ENCODE data around the gene GNMT. TPM values are rescaled to one million over a fixed set of nuclear protein-coding genes. Genes with fewer than 3 reads are reported as not detected.
"Not testable (repeated sequence)": the region's sequence is repeated elsewhere in the genome, so short reads cannot be mapped to it uniquely, and the experiment has no call there.

Gene GNMT
- total and polyA plus RNA-seq, 5 donors = 0.43 to 5.8 (median 0.88) TPM

GRCh38 chr6:42998205-42998604 is 37.7 kb downstream of the GNMT start:
- ATAC-seq; H3K4me1 ChIP-seq (ENCODE audit: control insufficient read depth, insufficient read depth, low read length); H3K4me3 ChIP-seq (ENCODE audit: low read length); DNase-seq; H3K27ac ChIP-seq (ENCODE audit: low read length); H3K9me3 ChIP-seq (ENCODE audit: control insufficient read depth, low read length); intact Hi-C loops (cut with DNase I); H3K27me3 ChIP-seq (ENCODE audit: control insufficient read depth, insufficient read depth): not testable (repeated sequence)
- 94% methylated on average over 9 of the region's 9 CpGs for WGBS

GRCh38 chr6:43001843-43002242 is 41.3 kb downstream of the GNMT start:
- H3K4me3 ChIP-seq (ENCODE audit: low read length) = no peak overlapping the region
- intact Hi-C loops (cut with DNase I) = loop anchor here in 2 of 4 donors (10.0 kb wide), 1 partner anchor 143 kb away; no protein-coding TSS in a partner anchor
- H3K4me1 ChIP-seq (ENCODE audit: control insufficient read depth, insufficient read depth, low read length) = no peaks in the 10 kb centered on the region
- H3K27ac ChIP-seq (ENCODE audit: low read length) = no peak overlapping the region
- H3K9me3 ChIP-seq (ENCODE audit: control insufficient read depth, low read length) = no peaks in the 10 kb centered on the region
- 93% methylated on average over 8 of the region's 8 CpGs for WGBS
- ATAC-seq (no peak), DNase-seq (no peak)
- H3K27me3 ChIP-seq (ENCODE audit: control insufficient read depth, insufficient read depth) = no peaks in the 10 kb centered on the region

- WGBS = 88% methylated on average over 5 of the region's 5 CpGs
- intact Hi-C loops (cut with DNase I) = loop anchor here in 2 of 4 donors (10.0 kb wide), 1 partner anchor 139 kb away; no protein-coding TSS in a partner anchor
These were observed 45.3 kb downstream of the GNMT start for GRCh38 chr6:43005844-43006243.

GRCh38 chr6:43006251-43006650 is 45.7 kb downstream of the GNMT start:
- ATAC-seq = no peak
- no peaks in the 10 kb centered on the region for H3K4me1 ChIP-seq (ENCODE audit: control insufficient read depth, insufficient read depth, low read length)
- H3K9me3 ChIP-seq (ENCODE audit: control insufficient read depth, low read length) = no peaks in the 10 kb centered on the region
- no peaks in the 10 kb centered on the region for H3K27me3 ChIP-seq (ENCODE audit: control insufficient read depth, insufficient read depth)
- intact Hi-C loops (cut with DNase I) = loop anchor here in 2 of 4 donors (10.0 kb wide), 1 partner anchor 139 kb away; no protein-coding TSS in a partner anchor
- WGBS = 92% methylated on average over 11 of the region's 11 CpGs
- H3K27ac ChIP-seq (ENCODE audit: low read length) = no peak overlapping the region
- H3K4me3 ChIP-seq (ENCODE audit: low read length) = no peak overlapping the region
- DNase-seq = no peak

More at GRCh38 chr6:43005844-43006243, 45.3 kb downstream of the GNMT start:
- H3K4me3 ChIP-seq (ENCODE audit: low read length) = no peak overlapping the region
- H3K27ac ChIP-seq (ENCODE audit: low read length) = no peak overlapping the region
- no peak for DNase-seq
- H3K27me3 ChIP-seq (ENCODE audit: control insufficient read depth, insufficient read depth) = no peaks in the 10 kb centered on the region
- ATAC-seq = no peak
- no peaks in the 10 kb centered on the region for H3K4me1 ChIP-seq (ENCODE audit: control insufficient read depth, insufficient read depth, low read length)
- H3K9me3 ChIP-seq (ENCODE audit: control insufficient read depth, low read length) = no peaks in the 10 kb centered on the region

- Histone ChIP-seq H3K9me3 (ENCODE audit: control insufficient read depth, low read length) (no peaks in the 10 kb centered on the region), H3K4me3 (ENCODE audit: low read length) (no peak overlapping the region), H3K27me3 (ENCODE audit: control insufficient read depth, insufficient read depth) (no peaks in the 10 kb centered on the region), H3K27ac (ENCODE audit: low read length) (no peak overlapping the region), H3K4me1 (ENCODE audit: control insufficient read depth, insufficient read depth, low read length) (no peaks in the 10 kb centered on the region)
- intact Hi-C loops (cut with DNase I) = loop anchor here in 2 of 4 donors (10.0 kb wide), 1 partner anchor 138 kb away; no protein-coding TSS in a partner anchor
- ATAC-seq = no peak
- no peak for DNase-seq
- 91% methylated on average over 9 of the region's 9 CpGs for WGBS
These were observed 46.6 kb downstream of the GNMT start for GRCh38 chr6:43007126-43007525.

GRCh38 chr6:43009124-43009523 is 48.6 kb downstream of the GNMT start:
- DNase-seq (peak; percentile 41 to 76 (median 73)), ATAC-seq (no peak)
- no peak overlapping the region for H3K4me3 ChIP-seq (ENCODE audit: low read length)
- intact Hi-C loops (cut with DNase I) = loop anchor here in 3 of 4 donors (2.0 to 10.0 kb wide), 2 partner anchors 136 kb away; no protein-coding TSS in a partner anchor
- WGBS = 58% methylated on average over 6 of the region's 6 CpGs
- peak overlapping the region; percentile 43 for H3K27ac ChIP-seq (ENCODE audit: low read length)
- H3K4me1 ChIP-seq (ENCODE audit: control insufficient read depth, insufficient read depth, low read length) = peaks cover 3% of the 10 kb centered on the region
- no peaks in the 10 kb centered on the region for H3K27me3 ChIP-seq (ENCODE audit: control insufficient read depth, insufficient read depth)
- H3K9me3 ChIP-seq (ENCODE audit: control insufficient read depth, low read length) = no peaks in the 10 kb centered on the region

- ATAC-seq = no peak
- Histone ChIP-seq H3K27me3 (ENCODE audit: control insufficient read depth, insufficient read depth) (no peaks in the 10 kb centered on the region), H3K9me3 (ENCODE audit: control insufficient read depth, low read length) (no peaks in the 10 kb centered on the region), H3K27ac (ENCODE audit: low read length) (no peak overlapping the region), H3K4me1 (ENCODE audit: control insufficient read depth, insufficient read depth, low read length) (peaks cover 3% of the 10 kb centered on the region), H3K4me3 (ENCODE audit: low read length) (no peak overlapping the region)
- intact Hi-C loops (cut with DNase I) = loop anchor here in 2 of 4 donors (5.0 kb wide), 2 partner anchors 41 to 131 kb away; partner anchors contain the start of gene CUL7 (in 1 of the 2)
- no peak for DNase-seq
- WGBS = 76% methylated on average over 6 of the region's 6 CpGs
These were observed 50.7 kb downstream of the GNMT start for GRCh38 chr6:43011207-43011606.

- intact Hi-C loops (cut with DNase I) = loop anchor here in 2 of 4 donors (5.0 kb wide), 2 partner anchors 40 to 130 kb away; partner anchors contain the start of gene CUL7 (in 1 of the 2)
- Histone ChIP-seq H3K27ac (ENCODE audit: low read length) (no peak overlapping the region), H3K4me1 (ENCODE audit: control insufficient read depth, insufficient read depth, low read length) (peaks cover 3% of the 10 kb centered on the region), H3K27me3 (ENCODE audit: control insufficient read depth, insufficient read depth) (no peaks in the 10 kb centered on the region), H3K9me3 (ENCODE audit: control insufficient read depth, low read length) (no peaks in the 10 kb centered on the region), H3K4me3 (ENCODE audit: low read length) (no peak overlapping the region)
- DNase-seq = no peak
- WGBS = 72% methylated on average over 6 of the region's 6 CpGs
- no peak for ATAC-seq
These were observed 51.8 kb downstream of the GNMT start for GRCh38 chr6:43012364-43012763.

GRCh38 chr6:43013097-43013842 is 52.7 kb downstream of the GNMT start:
- DNase-seq (no peak), ATAC-seq (peak in 1 of 2 donors; percentile 49)
- 3% methylated on average over 25 of the region's 25 CpGs for WGBS
- peak overlapping the region; percentile 59 for H3K27ac ChIP-seq (ENCODE audit: low read length)
- peak overlapping the region; percentile 78 for H3K4me3 ChIP-seq (ENCODE audit: low read length)
- no peaks in the 10 kb centered on the region for H3K27me3 ChIP-seq (ENCODE audit: control insufficient read depth, insufficient read depth)
- intact Hi-C loops (cut with DNase I) = loop anchor here in 2 of 4 donors (5.0 kb wide), 2 partner anchors 39 to 129 kb away; partner anchors contain the start of gene CUL7 (in 1 of the 2)
- H3K9me3 ChIP-seq (ENCODE audit: control insufficient read depth, low read length) = no peaks in the 10 kb centered on the region
- peaks cover 3% of the 10 kb centered on the region for H3K4me1 ChIP-seq (ENCODE audit: control insufficient read depth, insufficient read depth, low read length)
